ENCODE results near the gene PPP1R9A.
A peak's percentile ranks its signal among the peaks of the same experiment; 100 is the strongest.

The PPP1R9A gene

DNA sequence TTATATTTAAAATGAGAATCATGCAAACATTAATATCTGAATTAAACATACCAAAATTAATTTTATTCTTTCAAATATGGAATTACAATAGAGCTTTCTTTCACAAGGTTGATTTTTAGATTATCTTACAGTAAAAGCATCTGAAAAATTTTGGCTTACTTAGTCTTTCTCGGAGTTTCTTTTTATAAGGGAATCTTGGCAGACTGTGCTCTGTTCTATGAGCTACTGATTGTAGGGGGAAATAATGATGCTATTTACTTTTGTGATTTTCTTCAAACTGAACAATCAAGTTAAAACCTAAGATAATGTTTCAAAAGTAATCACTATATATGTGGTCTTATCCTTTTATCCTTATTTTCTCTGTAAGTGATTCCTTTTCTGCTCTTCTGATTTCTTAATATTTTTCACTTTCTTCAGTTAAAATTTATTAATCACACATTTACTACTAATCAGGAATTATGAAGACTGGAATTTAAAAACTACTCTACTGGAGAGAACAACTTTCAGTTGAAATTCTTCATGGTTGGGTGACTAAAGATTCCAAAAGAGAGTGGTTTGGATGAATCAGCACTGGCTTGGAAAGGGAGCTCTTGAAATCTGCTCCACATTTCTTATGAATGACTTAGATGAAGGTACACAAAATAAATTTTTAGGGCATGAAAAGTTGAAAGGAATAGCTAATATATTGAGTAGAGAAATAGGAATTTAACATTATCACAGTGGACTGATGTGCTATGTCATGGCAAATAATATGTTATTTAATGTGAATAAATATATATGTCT, 103.9 kb downstream of the PPP1R9A start:
- H3K4me3 ChIP-seq (ENCODE audit: low read depth, low read length): no peak overlapping the region
- DNase-seq (ENCODE audit: low read depth): peak; percentile 77
- no peak for TF ChIP-seq CTCF (IDR thresholded peaks at IDR 0.05; ENCODE audit: low read depth, low read length, missing control alignments)
- in situ Hi-C loops (cut with HindIII; ENCODE audit: low sequenced_read_pairs): no loop called here

DNA sequence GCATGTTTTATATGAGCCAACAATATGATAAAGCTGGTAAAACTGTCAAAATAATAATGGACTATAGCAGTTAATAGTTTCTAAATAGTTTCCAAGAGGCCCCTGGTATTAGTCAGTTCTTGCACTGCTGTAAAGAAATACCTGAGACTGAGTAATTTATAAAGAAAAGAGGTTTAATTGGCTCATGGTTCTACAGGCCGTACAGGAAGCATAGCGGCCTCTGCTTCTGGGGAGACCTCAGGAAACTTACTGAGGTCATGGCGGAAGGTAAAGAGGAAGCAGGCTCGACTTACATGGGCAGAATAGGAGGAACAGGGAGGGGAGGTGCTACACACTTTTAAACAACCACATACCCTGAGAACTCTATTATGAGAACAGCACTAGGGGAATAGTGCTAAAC, 104.6 kb downstream of the PPP1R9A start:
- TF ChIP-seq CTCF (IDR thresholded peaks at IDR 0.05; ENCODE audit: low read depth, low read length, missing control alignments): no peak

DNA sequence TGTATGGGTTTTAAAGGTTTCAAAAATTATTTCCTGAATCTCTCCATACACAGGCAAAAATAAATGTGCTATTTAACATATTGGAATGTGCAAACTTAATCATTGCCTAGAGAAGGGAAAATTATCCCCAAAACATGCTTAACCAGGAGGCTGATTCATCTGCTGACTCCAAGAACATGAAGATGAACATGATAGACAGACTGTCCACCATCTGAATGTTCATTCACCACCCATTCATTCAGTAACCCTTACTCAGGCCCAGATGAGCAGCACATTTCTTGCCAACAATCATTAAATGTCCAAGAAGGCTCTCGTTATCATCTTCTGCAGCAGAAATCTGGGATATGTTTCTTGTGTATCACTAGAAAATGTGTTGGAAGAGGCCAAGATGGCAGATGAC, 110.6 kb downstream of the PPP1R9A start:
- in situ Hi-C loops (cut with HindIII; ENCODE audit: low sequenced_read_pairs): no loop called here
- no peak overlapping the region for H3K4me3 ChIP-seq (ENCODE audit: low read depth, low read length)
- DNase-seq (ENCODE audit: low read depth): no peak
- no peak for TF ChIP-seq CTCF (IDR thresholded peaks at IDR 0.05; ENCODE audit: low read depth, low read length, missing control alignments)

More for the DNA sequence above, 104.6 kb downstream of the PPP1R9A start:
- in situ Hi-C loops (cut with HindIII; ENCODE audit: low sequenced_read_pairs): no loop called here
- DNase-seq (ENCODE audit: low read depth): no peak
- no peak overlapping the region for H3K4me3 ChIP-seq (ENCODE audit: low read depth, low read length)

- no peak for DNase-seq (ENCODE audit: low read depth)
- in situ Hi-C loops (cut with HindIII; ENCODE audit: low sequenced_read_pairs): no loop called here
- TF ChIP-seq CTCF (IDR thresholded peaks at IDR 0.05; ENCODE audit: low read depth, low read length, missing control alignments): no peak
- no peak overlapping the region for H3K4me3 ChIP-seq (ENCODE audit: low read depth, low read length)
These were observed 118.6 kb downstream of the PPP1R9A start for GRCh38 chr7:95026018-95026417.

GRCh38 chr7:95026421-95027072, 119.2 kb downstream of the PPP1R9A start:
- in situ Hi-C loops (cut with HindIII; ENCODE audit: low sequenced_read_pairs): no loop called here
- no peak for TF ChIP-seq CTCF (IDR thresholded peaks at IDR 0.05; ENCODE audit: low read depth, low read length, missing control alignments)
- DNase-seq (ENCODE audit: low read depth): no peak
- no peak overlapping the region for H3K4me3 ChIP-seq (ENCODE audit: low read depth, low read length)

DNA sequence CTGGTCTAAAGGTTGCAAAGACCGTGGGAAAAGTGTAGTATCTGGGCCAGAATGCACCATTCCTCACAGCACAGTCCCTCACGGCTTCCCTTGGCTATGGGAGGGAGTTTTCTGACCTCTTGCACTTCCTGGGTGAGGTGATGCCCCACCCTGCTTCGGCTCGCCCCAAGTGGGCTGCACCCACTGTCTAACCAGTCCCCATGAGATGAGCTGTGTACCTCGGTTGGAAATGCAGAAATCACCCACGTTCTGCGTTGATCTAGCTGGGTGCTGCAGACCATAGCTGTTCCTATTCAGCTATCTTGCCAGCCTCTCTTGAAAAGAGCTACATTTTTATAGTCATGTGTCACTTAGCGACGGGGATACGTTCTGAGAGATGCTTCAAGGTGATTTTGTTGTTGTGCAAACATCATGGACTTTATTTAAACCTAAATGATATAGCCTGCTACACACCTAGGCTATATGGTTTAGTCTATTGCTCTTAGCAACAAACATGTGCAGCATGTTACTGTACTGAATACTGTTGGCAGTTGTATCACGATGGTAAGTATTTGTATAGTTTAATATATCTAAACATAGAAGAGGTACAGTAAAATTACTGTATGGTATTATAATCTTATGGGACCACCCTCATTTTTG, 120.0 kb downstream of the PPP1R9A start:
- in situ Hi-C loops (cut with HindIII; ENCODE audit: low sequenced_read_pairs): no loop called here
- no peak overlapping the region for H3K4me3 ChIP-seq (ENCODE audit: low read depth, low read length)
- DNase-seq (ENCODE audit: low read depth): no peak
- no peak for TF ChIP-seq CTCF (IDR thresholded peaks at IDR 0.05; ENCODE audit: low read depth, low read length, missing control alignments)

Data from astrocyte of the cerebellum (primary cell).